ENCODE results near the gene TPMT. TPM values are rescaled to one million over a fixed set of nuclear protein-coding genes. Genes with fewer than 3 reads are reported as not detected.

TPMT gene
- polyA plus RNA-seq, 2 of the 4 experiments (the other 2 are of a cell fraction) = 11.2 to 16.5 TPM

GRCh38 chr6:18187701-18188100, 32.8 kb upstream of the TPMT start:
- ATAC-seq = peak in 1 of 2 experiments; percentile 36; a peak in 1 of 6 replicates

GRCh38 chr6:18186540-18187250, 31.8 kb upstream of the TPMT start:
- CTCF ChIA-PET = interaction anchor here (1.3 kb wide), 1 partner anchor 13 kb away, joined by 3 read pairs; no protein-coding TSS in a partner anchor
- POLR2A ChIA-PET = no interaction called here
- Histone ChIP-seq H3K9me3 (no peaks in the 10 kb centered on the region), H3K4me1 (no peaks in the 10 kb centered on the region), H3K4me3 (no peak overlapping the region), H3K4me2 (no peak overlapping the region), H3K27ac (no peak overlapping the region)
- FAIRE-seq (no peak), DNase-seq (ENCODE audit: low read depth in 1 of 2, low spot score in 1 of 2) (no peak), ATAC-seq (no peak)
- TF ChIP-seq USF2 (IDR thresholded peaks at IDR 0.05) (no peak), ZC3H11A (IDR thresholded peaks at IDR 0.05) (no peak), CTCF (IDR thresholded peaks at IDR 0.05) (no peak), FOXS1 (CRISPR knock-in tag; IDR thresholded peaks at IDR 0.05) (no peak), CHD2 (IDR thresholded peaks at IDR 0.05; ENCODE audit: low read length, partially characterized antibody) (no peak), KDM5A (IDR thresholded peaks at IDR 0.05) (no peak), SREBF2 (IDR thresholded peaks at IDR 0.05) (no peak), EHF (CRISPR knock-in tag; IDR thresholded peaks at IDR 0.05) (no peak), CBX8 (IDR thresholded peaks at IDR 0.05) (no peak), EHMT2 (IDR thresholded peaks at IDR 0.05; ENCODE audit: low read depth) (no peak), PHF8 (IDR thresholded peaks at IDR 0.05; ENCODE audit: borderline replicate concordance, low read depth) (no peak), CHD4 (IDR thresholded peaks at IDR 0.05; ENCODE audit: borderline replicate concordance) (no peak), SMC3 (IDR thresholded peaks at IDR 0.05) (no peak), HOXB13 (CRISPR knock-in tag; IDR thresholded peaks at IDR 0.05; ENCODE audit: low read depth) (no peak), ATOH8 (CRISPR knock-in tag; IDR thresholded peaks at IDR 0.05; ENCODE audit: low read depth) (no peak)
- 89% methylated on average over 4 of the region's 4 CpGs for WGBS (ENCODE audit: missing lambda C conversion rate)

More at GRCh38 chr6:18187701-18188100, 32.8 kb upstream of the TPMT start:
- no peaks in the 10 kb centered on the region for H3K9me3 ChIP-seq
- no peaks in the 10 kb centered on the region for H3K4me1 ChIP-seq
- peak in 1 of 2 experiments; percentile 4 for DNase-seq (ENCODE audit: low read depth in 1 of 2, low spot score in 1 of 2)
- no peak overlapping the region for H3K27ac ChIP-seq
- POLR2A ChIA-PET = no interaction called here
- TF ChIP-seq RFX5 (IDR thresholded peaks at IDR 0.05) = no peak
- TF ChIP-seq RAD21 (conservative IDR thresholded peaks at IDR 0.05 in 1 of 2, IDR thresholded peaks at IDR 0.05 in 1 of 2) = peak in 1 of 2 experiments; percentile 17; a peak in 1 of 5 replicates
- no peak overlapping the region for H3K4me2 ChIP-seq
- no peak for FAIRE-seq
- 85% methylated on average over 3 of the region's 10 CpGs for WGBS (ENCODE audit: missing lambda C conversion rate)
- no peak overlapping the region for H3K4me3 ChIP-seq
- CTCF ChIA-PET = no interaction called here

- Histone ChIP-seq H3K27ac (no peak overlapping the region), H3K4me3 (no peak overlapping the region), H3K4me1 (no peaks in the 10 kb centered on the region), H3K4me2 (no peak overlapping the region), H3K9me3 (no peaks in the 10 kb centered on the region)
- FAIRE-seq (no peak), DNase-seq (ENCODE audit: low read depth in 1 of 2, low spot score in 1 of 2) (no peak), ATAC-seq (no peak)
- POLR2A ChIA-PET = no interaction called here
- 59% methylated on average over 2 of the region's 2 CpGs for WGBS (ENCODE audit: missing lambda C conversion rate)
- CTCF ChIA-PET = interaction anchor here (1.3 kb wide), 1 partner anchor 14 kb away, joined by 3 read pairs; no protein-coding TSS in a partner anchor
- TF ChIP-seq FOSL2 (IDR thresholded peaks at IDR 0.05) = no peak
- no peak for TF ChIP-seq FOSL2 (CRISPR knock-in tag; IDR thresholded peaks at IDR 0.05)
- no peak for TF ChIP-seq MAX (IDR thresholded peaks at IDR 0.05)
- no peak for TF ChIP-seq JUNB (IDR thresholded peaks at IDR 0.05)
- no peak for TF ChIP-seq E2F6 (IDR thresholded peaks at IDR 0.05; ENCODE audit: borderline replicate concordance, low read depth)
- TF ChIP-seq RFX5 (IDR thresholded peaks at IDR 0.05) = no peak
- no peak for TF ChIP-seq ZC3H11A (IDR thresholded peaks at IDR 0.05)
- TF ChIP-seq EHMT2 (IDR thresholded peaks at IDR 0.05; ENCODE audit: low read depth) = no peak
- no peak for TF ChIP-seq ELK1 (IDR thresholded peaks at IDR 0.05; ENCODE audit: low read depth, low read length)
- no peak for TF ChIP-seq NPAS2 (CRISPR knock-in tag; IDR thresholded peaks at IDR 0.05; ENCODE audit: borderline replicate concordance)
- TF ChIP-seq CEBPB (IDR thresholded peaks at IDR 0.05) = no peak
- no peak for TF ChIP-seq HDAC2 (IDR thresholded peaks at IDR 0.05)
- no peak for TF ChIP-seq BHLHE40 (IDR thresholded peaks at IDR 0.05; ENCODE audit: low read depth, low read length)
- no peak for TF ChIP-seq NR3C1 (IDR thresholded peaks at IDR 0.05)
- TF ChIP-seq TFCP2L1 (CRISPR knock-in tag; IDR thresholded peaks at IDR 0.05) = no peak
- no peak for TF ChIP-seq RNF2 (IDR thresholded peaks at IDR 0.05; ENCODE audit: borderline replicate concordance, low read depth)
- TF ChIP-seq ZFP36 (IDR thresholded peaks at IDR 0.05; ENCODE audit: borderline replicate concordance, partially characterized antibody) = no peak
These were observed 31.2 kb upstream of the TPMT start for GRCh38 chr6:18186033-18186432.

All from A549 (cell line).